Measurements from ENCODE around the gene CYP1A2. TPM values are rescaled to one million over a fixed set of nuclear protein-coding genes. Genes with fewer than 3 reads are reported as not detected.
A peak's percentile ranks its signal among the peaks of the same experiment; 100 is the strongest.

Gene CYP1A2
- total RNA-seq, 1 experiment from 2014 or later, result not detected

GRCh38 chr15:74773329-74773728 is 24.7 kb downstream of the CYP1A2 start:
- H3K56ac ChIP-seq (ENCODE audit: insufficient read length, low read depth, low read length), result no peak overlapping the region
- TF ChIP-seq CTCF (conservative IDR thresholded peaks at IDR 0.05), result no peak
- no peak overlapping the region for H3K27ac ChIP-seq (ENCODE audit: insufficient read length, low read depth, low read length)
- Mint-ChIP-seq H3K27ac (peak overlapping the region in 1 of 3 experiments; percentile 40; a peak in 1 of 7 replicates), H3K9me3 (no peaks in the 10 kb centered on the region), H3K36me3 (ENCODE audit: insufficient read depth in 1 of 3, low read depth in 3 of 3) (no peaks in the 10 kb centered on the region), H3K27me3 (ENCODE audit: low read depth) (peaks cover 55% of the 10 kb centered on the region), H3K4me1 (peaks cover 42 to 53% of the 10 kb centered on the region in 2 experiments), H3K4me3 (no peak overlapping the region)
- no peak overlapping the region for H2BK20ac ChIP-seq (ENCODE audit: low read depth, low read length, poor library complexity, severe bottlenecking)
- H3K79me1 ChIP-seq (ENCODE audit: insufficient read depth, low read depth, low read length, poor library complexity, severe bottlenecking), result no peaks in the 10 kb centered on the region
- H2AFZ ChIP-seq (ENCODE audit: low read length), result no peak overlapping the region
- H3K9ac ChIP-seq (ENCODE audit: extremely low read depth, insufficient read length, low read length), result no peak overlapping the region
- no peak for DNase-seq
- H3K4ac ChIP-seq (ENCODE audit: low read depth, low read length), result no peak overlapping the region
- no peak overlapping the region for H4K5ac ChIP-seq (ENCODE audit: insufficient read length, low read depth, low read length)
- H4K8ac ChIP-seq (replicated peaks; ENCODE audit: insufficient read length, low read depth, low read length), result no peak overlapping the region
- H3K4me1 ChIP-seq (ENCODE audit: insufficient read depth, low read length), result no peaks in the 10 kb centered on the region
- H3K4me2 ChIP-seq (ENCODE audit: insufficient read depth, insufficient read length, low read length), result no peak overlapping the region
- no peak overlapping the region for H3K14ac ChIP-seq (ENCODE audit: insufficient read depth, low read length)
- H4K91ac ChIP-seq (ENCODE audit: insufficient read length, low read depth, low read length), result no peak overlapping the region
- no peak overlapping the region for H2BK120ac ChIP-seq (ENCODE audit: low read depth, low read length, poor library complexity, severe bottlenecking)
- no peaks in the 10 kb centered on the region for H4K20me1 ChIP-seq (ENCODE audit: control insufficient read depth, insufficient read depth, insufficient read length)
- no peak overlapping the region for H2BK5ac ChIP-seq (ENCODE audit: insufficient read length, low read length)
- H3K79me2 ChIP-seq (ENCODE audit: insufficient read depth, low read length), result no peaks in the 10 kb centered on the region
- H2BK15ac ChIP-seq (ENCODE audit: low read depth, low read length), result no peak overlapping the region
- H3K23ac ChIP-seq (ENCODE audit: insufficient read length, low read depth, low read length), result no peak overlapping the region
- no peak overlapping the region for H3T11ph ChIP-seq (ENCODE audit: low read length)
- no peaks in the 10 kb centered on the region; the same call in 1 of the 2 replicates for H3K27me3 ChIP-seq (ENCODE audit: insufficient read depth, low read length)
- H3K23me2 ChIP-seq (ENCODE audit: insufficient read length, low read depth, low read length, poor library complexity, severe bottlenecking), result no peaks in the 10 kb centered on the region
- no peak overlapping the region for H2BK12ac ChIP-seq (ENCODE audit: insufficient read length, low read depth, low read length)
- no peak overlapping the region for H3K18ac ChIP-seq (ENCODE audit: insufficient read length, low read depth, low read length)
- WGBS (ENCODE audit: extremely low coverage, insufficient read length, low lambda C conversion rate), result no CpG with 5 or more reads among the region's 5 CpGs
- no peaks in the 10 kb centered on the region for H3K9me3 ChIP-seq (ENCODE audit: control insufficient read depth, low read depth, low read length)
- no peak overlapping the region for H2AK5ac ChIP-seq (ENCODE audit: insufficient read length, low read length)

Data from H9 (cell line).